Urinary bladder (tissue), 4 donors: ENCODE measurements around the gene SH2D4B. TPM values are rescaled to one million over a fixed set of nuclear protein-coding genes. Genes with fewer than 3 reads are reported as not detected.

Experiments used
- DNase-seq: peaks from one replicate; pipeline ENCODE4 v3.0.0-alpha.2; 2015; ENCODE audit errors: extremely low spot score
- H3K27ac ChIP-seq: one replicate; pipeline ENCODE4 v1.5.1; 2013; ENCODE audit warnings: low read depth, mild to moderate bottlenecking, moderate library complexity
- H3K36me3 ChIP-seq: one replicate; pipeline ENCODE4 v1.6.1; 2013; ENCODE audit warnings: mild to moderate bottlenecking, moderate library complexity; ENCODE audit not compliant: insufficient read depth
- H3K4me1 ChIP-seq: one replicate; pipeline ENCODE4 v1.6.1; 2013; ENCODE audit warnings: mild to moderate bottlenecking, moderate library complexity; ENCODE audit not compliant: insufficient read depth
- H3K4me3 ChIP-seq: one replicate; pipeline ENCODE4 v1.5.1; 2013; ENCODE audit warnings: low read depth, low read length
- whole genome bisulfite sequencing: extraction: QIAGEN DNeasy Blood & Tissue Kit; methylation state at CpG from one replicate; pipeline ENCODE4 v1.1.7; 2013; 5-methylcytosine and 5-hydroxymethylcytosine counted together
- polyA plus RNA-seq: library from polyadenylated mRNA; stranded (reverse); fragments of 200-250 nt; gene quantifications from one replicate; pipeline ENCODE4 v1.2.3, GENCODE V29; 2013
- total RNA-seq: library from RNA; depleted of rRNA; stranded (reverse); fragments of >200 nt; gene quantifications from one replicate; pipeline ENCODE4 v1.2.3, GENCODE V29; 2014
- donor health status: healthy with polysubstance abuse.
- donor health status: healthy.

Gene SH2D4B
- total RNA-seq = 0.16 TPM
- polyA plus RNA-seq = not detected

DNA sequence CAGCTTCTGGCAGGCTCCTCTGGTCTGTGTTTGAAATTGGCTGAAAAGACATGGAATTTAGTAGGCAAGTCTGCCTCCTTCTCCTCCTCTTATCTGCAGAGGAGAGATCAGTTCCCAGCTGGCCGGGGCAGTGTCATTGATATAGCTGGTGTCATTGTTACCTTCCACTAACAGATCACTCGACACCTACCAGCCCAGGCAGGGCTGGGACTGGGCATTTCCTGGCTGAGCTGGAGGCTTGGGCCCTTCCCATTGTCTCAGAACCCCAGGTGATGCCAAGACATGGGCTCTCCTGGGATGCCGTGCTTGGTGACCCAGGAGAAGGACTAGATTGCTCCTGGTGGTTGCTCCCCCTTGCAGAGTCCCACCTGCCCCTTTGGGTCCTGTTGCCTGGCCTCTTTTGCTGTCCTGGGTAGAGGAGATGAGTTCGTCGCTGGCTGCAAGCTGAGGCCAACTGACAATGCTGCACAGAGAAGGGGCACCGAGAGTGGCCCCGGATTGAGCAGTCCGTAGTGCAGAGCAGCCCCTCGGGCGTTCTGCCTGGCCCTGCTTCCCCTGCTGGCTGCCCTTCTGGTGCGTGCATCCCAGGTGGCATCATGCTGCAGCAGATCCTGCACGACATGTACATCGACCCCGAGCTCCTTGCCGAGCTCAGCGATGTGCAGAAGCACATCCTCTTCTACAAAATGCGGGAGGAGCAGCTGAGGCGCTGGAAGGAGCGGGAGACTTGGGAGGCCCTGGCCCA lies at the start of gene SH2D4B:
Gene SH2D4B, plus strand, starts transcription at position 167 of the 745 bp plus-strand sequence. Its CDS starts 430 bp downstream, at position 597.
- no peak within 1 kb of the TSS for H3K27ac ChIP-seq
- 92% methylated on average over 19 of the region's 19 CpGs for WGBS

DNA sequence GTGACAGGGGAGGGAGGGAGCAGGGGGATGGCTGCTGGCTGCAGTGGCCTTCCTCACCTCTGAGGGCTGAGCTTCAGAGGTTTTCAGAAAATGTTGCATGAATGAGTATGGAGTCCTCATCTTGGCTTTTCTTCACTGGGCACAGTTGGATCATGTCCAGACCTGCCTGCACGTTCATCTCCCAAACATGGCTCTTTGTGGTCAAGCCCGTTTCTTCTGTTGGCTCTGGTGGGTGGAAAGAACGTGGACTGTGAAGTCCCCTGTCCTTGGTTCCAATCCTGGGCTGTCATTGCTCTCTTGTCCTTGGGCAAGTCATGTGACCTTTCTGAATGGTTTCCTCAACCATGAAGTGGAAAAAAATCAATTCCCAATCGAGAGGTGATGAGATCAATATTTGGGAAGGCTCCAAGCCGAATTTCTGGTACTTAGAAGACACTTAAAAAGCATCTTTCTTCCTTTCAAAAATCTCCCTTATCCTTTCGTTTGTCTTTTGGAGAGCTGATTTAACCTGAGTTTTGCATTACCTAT lies 49.1 kb upstream of the SH2D4B start:
- no peak for DNase-seq
- Histone ChIP-seq H3K27ac (no peak overlapping the region), H3K4me3 (no peak overlapping the region), H3K36me3 (peaks cover 3% of the 10 kb centered on the region), H3K4me1 (no peaks in the 10 kb centered on the region)
- WGBS = 82% methylated on average over 6 of the region's 6 CpGs

More for the DNA sequence above, at the start of gene SH2D4B:
- no peak for DNase-seq
- H3K4me1 ChIP-seq = no peaks in the 10 kb centered on the region
- H3K4me3 ChIP-seq = no peak within 1 kb of the TSS
- H3K36me3 ChIP-seq = no peaks in the 10 kb centered on the region

DNA sequence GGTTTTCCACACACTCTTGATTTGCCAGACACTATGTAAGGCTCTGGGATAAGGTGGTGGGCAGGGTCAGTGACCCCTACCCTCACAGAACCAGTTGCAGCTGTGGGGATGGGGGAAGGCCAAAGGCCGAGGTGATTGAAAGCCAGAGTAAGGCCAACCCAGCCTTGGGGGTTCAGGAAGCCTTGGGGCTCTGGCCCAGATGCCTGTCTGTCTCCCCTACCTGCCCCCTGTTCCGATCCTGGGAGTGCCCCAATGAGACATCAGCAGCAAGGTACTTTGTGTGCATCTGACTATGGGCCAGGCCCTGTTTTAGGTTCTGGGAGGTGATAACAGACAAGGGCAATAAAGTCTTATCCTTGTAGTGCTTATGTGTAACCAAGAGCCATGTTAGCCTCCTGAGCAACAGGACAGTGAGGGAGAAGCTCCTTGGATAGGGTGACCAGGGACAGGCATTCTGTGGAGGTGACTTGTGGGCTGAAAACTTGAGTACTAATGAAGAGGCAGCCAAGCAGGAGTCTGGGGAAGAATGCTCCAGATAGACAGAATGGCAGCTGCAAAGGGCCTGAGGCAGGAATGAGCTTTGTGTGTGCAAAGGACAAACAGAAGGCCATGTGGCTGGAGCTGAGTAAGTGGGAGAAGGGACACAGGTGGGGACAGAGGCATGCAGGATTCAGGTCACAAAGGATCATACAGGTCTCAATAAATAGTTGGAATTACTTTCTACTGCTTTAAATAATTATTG lies 48.2 kb upstream of the SH2D4B start:
- DNase-seq = no peak
- peaks cover 3% of the 10 kb centered on the region for H3K36me3 ChIP-seq
- H3K4me1 ChIP-seq = no peaks in the 10 kb centered on the region
- H3K27ac ChIP-seq = no peak overlapping the region
- 100% methylated on average over 2 of the region's 2 CpGs for WGBS
- no peak overlapping the region for H3K4me3 ChIP-seq

DNA sequence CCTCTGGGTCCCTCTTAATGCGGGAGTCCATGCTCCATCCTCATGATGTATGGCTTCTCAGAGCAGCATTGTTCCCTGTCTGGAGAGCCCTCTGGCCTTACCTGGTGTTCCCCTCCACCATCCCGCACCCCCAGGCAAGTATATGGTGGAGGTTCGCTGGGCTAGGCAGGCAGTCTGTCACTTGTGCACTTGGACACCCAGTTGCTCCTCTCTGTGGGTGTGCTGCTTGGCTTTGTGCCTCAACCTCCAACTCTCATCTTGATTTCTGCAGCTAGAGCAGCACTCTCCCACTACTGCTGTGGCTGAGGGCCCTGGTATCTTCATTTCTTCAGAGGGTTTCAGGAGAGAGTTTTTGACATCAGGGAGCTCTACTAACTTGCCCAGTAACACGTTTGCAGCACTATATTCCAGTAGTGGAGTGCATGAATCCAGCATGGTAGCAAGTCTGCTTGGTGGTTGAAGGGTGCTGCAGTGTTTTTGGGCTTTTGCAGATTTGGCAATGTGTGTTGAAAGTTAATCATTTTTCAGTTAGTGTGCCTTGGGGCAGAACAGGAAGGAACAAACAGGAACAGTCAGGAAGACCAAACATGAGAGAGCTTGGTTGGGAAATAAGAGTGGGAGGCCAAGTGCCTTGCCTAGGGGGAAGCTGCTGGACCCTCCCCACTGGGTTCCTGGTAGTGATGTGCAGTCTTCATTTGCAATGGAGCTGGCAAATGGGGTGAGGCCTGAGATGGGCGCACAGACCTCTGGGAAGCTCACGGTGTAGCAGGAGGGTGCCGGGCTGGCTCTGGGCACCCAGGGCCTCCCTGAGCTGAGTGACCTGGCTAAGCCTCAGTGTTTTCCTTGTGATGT lies 46.2 kb upstream of the SH2D4B start:
- DNase-seq = no peak
- Histone ChIP-seq H3K27ac (no peak overlapping the region), H3K4me1 (no peaks in the 10 kb centered on the region), H3K4me3 (no peak overlapping the region), H3K36me3 (peaks cover 3% of the 10 kb centered on the region)
- WGBS = 90% methylated on average over 7 of the region's 7 CpGs

DNA sequence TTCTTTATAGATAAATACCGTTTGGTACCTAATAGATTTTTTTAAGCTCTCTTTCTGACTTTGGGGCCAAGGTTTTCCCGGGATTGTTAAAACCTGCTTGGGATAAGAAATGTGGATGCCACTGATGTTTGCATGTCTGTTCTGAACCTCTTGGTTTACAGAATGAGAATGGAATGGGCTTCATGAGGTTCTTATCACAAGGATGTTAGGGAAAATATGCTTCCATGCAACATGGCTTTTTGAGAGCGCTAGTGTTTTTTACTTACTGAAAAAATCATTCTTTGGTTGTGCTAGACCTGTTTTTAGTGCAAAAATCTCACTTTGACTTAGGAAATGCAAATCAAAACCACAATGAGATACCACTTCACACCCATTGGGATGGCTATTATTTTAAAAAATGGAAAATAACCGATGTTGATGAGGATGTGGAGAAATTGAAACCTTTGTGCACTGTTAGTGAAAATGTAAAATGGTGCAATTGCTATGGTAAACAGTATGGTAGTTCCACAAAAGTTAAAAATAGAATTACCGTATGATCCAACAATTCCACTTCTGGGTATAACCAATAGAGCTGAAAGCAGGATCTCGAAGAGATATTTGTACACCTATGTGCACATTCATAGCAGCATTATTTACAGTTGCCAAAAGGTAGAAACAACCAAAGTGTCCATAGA lies 44.7 kb upstream of the SH2D4B start:
- Histone ChIP-seq H3K4me1 (peaks cover 5% of the 10 kb centered on the region), H3K4me3 (no peak overlapping the region), H3K27ac (no peak overlapping the region), H3K36me3 (peaks cover 3% of the 10 kb centered on the region)
- WGBS = 57% methylated on average over 6 of the region's 6 CpGs
- DNase-seq = no peak

DNA sequence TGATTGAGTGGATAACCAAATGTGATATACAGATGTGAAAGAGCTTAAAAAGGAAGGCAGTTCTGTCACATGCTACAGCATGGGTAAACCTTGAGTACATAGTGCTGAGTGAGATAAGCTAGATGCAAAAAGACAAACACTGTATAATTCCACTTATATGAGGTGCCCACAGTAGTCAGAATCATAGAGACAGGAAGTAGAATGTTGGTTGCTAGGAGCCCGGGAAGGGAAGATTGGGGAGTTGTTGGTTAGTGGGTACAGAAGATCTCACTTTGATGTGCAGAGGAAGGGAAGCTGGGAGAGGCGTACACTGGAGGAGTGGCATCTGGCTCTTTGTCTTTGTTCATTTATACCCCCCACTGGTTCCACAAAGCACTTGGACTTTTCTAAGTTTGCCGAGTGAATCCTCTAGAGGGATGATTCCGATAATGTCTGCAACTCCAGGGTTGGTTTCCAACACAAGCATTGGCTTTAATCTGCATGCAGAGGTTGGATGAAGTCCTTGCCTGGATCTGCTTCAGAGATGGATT lies 44.1 kb upstream of the SH2D4B start:
- H3K4me1 ChIP-seq = peaks cover 8% of the 10 kb centered on the region
- peak overlapping the region; percentile 44 for H3K27ac ChIP-seq
- H3K4me3 ChIP-seq = no peak overlapping the region
- peaks cover 3% of the 10 kb centered on the region for H3K36me3 ChIP-seq
- DNase-seq = no peak
- WGBS = 14% methylated on average over 4 of the region's 4 CpGs

DNA sequence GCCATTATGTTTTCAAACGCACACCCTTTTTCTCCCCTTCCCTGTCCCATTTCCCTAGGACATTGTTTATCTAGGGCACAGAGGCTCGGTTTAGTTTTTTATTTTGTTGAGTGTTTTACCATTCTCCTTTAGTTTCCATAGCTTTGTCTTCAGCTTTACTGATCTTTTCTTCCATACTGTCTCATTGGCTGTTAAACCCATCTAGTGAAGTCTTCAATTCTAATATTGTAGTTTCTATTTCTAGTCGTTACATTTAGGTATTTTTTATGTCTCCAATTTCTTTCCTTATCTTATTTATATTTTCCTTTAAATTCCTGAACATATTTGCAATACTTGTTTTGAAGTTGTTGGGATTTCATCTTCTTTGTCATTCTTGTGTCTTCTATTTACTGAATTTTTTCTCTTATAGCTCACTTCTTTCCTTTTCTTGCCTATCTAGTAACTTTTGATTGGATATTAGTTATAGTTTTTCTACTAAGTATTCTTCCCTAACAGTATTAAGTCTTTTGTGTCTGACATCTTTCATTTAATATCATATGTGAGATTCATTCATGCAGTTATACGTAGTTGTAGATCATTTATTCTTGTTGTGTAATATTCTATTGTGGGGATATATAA lies 41.0 kb upstream of the SH2D4B start:
- Histone ChIP-seq H3K4me1 (peaks cover 9% of the 10 kb centered on the region), H3K4me3 (no peak overlapping the region), H3K27ac (no peak overlapping the region), H3K36me3 (no peaks in the 10 kb centered on the region)
- DNase-seq = no peak
- WGBS = 91% methylated on average over 4 of the region's 4 CpGs

DNA sequence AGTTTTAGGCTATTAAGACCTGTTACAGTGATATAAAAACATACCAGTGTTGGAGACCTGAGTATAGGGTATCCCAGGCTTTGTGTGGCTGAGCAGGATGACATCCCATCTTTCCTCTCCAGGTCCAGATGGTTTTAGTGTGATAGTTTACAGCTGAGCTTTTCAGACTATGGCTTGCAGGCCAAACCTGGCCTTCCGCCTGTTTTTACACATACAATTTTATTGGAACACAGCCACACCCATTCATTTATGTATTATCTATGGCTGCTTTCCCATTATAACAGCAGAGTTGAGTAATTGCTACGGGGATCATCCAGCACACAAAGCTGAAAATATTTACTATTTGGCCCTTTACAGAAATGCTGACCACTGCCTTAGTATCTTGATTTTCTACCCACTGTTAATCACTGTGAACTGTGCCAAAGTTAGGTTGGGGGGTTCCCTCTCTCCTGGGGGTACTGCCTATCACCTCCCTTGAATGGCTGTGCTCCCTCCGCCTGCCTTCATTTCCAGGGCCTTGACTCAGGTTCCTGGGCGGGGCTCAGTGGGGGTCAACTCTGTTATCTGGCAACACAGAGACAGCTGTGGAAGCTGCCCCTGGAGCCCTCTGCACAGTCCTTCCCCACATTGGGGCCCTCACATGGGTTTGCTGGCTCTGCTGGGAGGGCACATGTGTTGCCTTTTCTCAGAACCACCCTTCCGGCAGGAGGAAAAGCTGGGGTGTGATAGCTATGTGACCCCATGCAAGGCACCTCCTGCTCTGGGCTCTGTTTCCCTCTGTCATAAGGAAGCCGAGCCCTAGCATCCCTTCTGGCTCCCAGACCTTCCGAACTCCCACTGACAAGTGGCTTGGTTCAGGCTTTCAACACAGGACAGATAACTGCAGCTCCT lies 40.3 kb upstream of the SH2D4B start:
- no peak for DNase-seq
- Histone ChIP-seq H3K4me1 (peaks cover 9% of the 10 kb centered on the region), H3K36me3 (no peaks in the 10 kb centered on the region), H3K27ac (peak overlapping the region; percentile 76), H3K4me3 (no peak overlapping the region)
- 48% methylated on average over 7 of the region's 7 CpGs for WGBS

DNA sequence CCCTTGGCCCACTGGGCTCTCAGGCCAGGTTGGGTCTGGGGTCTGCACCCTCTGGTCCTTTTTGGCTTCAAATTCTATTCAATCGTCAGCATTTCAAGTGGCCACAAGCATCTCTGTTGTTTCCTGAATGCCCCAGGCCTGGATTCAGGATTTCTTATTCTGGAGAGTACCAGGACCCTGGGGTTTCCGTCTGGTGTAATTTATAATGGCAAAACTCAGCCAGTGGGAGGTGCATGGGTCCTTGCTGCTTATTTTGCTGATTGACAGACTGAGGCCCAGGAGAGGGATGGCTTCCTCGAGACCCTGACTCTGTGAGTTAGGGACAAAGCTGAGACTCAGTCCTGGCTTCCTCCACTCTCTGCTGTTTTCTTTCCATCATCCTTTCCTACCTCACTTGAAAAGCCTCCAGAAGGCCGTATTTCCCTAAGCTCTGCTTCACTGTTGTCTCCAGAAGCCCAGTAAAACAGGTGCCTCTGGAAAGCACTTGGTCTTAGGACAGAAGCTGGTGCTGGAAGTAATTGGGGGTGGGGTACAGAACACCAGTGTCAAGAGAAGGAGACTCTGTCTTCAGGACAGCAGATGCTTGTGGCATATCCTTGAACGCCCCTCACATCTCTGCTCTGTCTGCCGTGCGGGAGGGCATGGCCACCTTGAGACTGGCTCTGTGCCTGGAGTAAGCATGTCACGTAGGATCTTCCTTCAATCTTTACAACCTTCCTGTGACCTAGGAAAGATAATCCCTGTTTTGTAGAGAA lies 39.4 kb upstream of the SH2D4B start:
- Histone ChIP-seq H3K4me3 (no peak overlapping the region), H3K36me3 (no peaks in the 10 kb centered on the region), H3K4me1 (peaks cover 9% of the 10 kb centered on the region), H3K27ac (peak overlapping the region; percentile 76)
- WGBS = 37% methylated on average over 8 of the region's 8 CpGs
- DNase-seq = no peak

DNA sequence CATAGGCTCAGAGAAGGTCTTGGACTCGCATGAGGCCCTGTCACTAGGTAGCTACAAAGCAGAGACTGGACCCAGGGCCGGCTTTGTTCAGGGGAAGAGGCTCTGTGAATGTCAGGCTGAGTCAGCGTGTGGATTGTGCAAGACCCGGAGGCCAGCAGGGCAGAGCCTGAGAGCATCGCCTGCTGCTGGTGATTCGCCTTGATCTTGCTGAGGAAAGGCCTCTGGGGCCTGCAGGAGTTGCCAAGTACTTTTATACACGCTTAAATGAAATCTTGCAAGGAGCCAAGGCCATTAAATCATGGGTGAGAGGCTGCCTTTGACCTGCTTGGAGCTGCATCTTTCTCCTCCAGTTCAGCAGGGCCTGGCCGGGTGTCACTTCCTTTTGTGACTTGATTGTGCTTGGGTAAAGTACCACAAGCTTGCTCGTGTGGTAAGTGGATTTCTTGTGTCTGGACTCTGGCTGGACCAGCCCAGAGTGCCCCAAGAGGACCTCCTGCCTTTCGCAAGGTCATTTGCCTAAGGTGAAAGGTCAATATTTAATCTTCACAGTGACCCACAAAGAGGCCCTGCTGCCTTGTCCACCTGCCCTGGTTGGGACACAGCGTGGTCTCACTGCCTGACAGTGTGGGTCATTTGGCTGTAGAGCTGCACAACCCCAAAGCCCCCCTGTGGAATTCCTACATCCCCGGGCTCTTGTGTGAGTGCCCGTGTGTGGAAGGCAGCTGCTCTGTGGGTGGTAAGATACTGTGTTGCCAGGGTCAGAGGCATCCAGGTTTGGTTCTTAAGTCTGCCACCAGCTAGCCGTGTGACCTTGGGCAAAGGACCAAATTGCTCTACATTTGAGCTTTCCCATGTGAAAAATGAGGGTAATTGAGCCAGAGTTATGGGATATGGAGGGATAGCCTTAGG lies 38.6 kb upstream of the SH2D4B start:
- Histone ChIP-seq H3K36me3 (no peaks in the 10 kb centered on the region), H3K4me1 (peaks cover 9% of the 10 kb centered on the region), H3K27ac (peak overlapping the region; percentile 83), H3K4me3 (no peak overlapping the region)
- 22% methylated on average over 14 of the region's 14 CpGs for WGBS
- peak; percentile 69 for DNase-seq
